HTR-8/SVneo (cell line): ENCODE data around the gene TGIF1.
A peak's percentile ranks its signal among the peaks of the same experiment; 100 is the strongest.

Experiments used
- DNase-seq: peaks from one replicate; pipeline ENCODE4 v3.0.0; 2011; ENCODE audit warnings: low spot score, mixed read lengths; ENCODE audit not compliant: insufficient read length
- FAIRE-seq: peaks from 2 replicates; lab custom pipeline; 2011; peaks lifted over from hg19 to GRCh38; lab: Jason Lieb, UNC

The TGIF1 gene

GRCh38 chr18:3478262-3478978 lies 28.4 kb downstream of the TGIF1 start:
- DNase-seq (no peak), FAIRE-seq (no peak)

- FAIRE-seq (no peak), DNase-seq (no peak)
Observed at GRCh38 chr18:3479978-3480509, 30.1 kb downstream of the TGIF1 start.

GRCh38 chr18:3480827-3481573 lies 31.0 kb downstream of the TGIF1 start:
- FAIRE-seq, result no peak

GRCh38 chr18:3481696-3482210 lies 31.8 kb downstream of the TGIF1 start:
- FAIRE-seq (no peak), DNase-seq (peak; percentile 32)

More at GRCh38 chr18:3480827-3481573, 31.0 kb downstream of the TGIF1 start:
- DNase-seq, result no peak

GRCh38 chr18:3482258-3482657 lies 32.3 kb downstream of the TGIF1 start:
- FAIRE-seq (no peak), DNase-seq (no peak)

- DNase-seq (no peak), FAIRE-seq (no peak)
Observed at GRCh38 chr18:3485153-3486149, 35.5 kb downstream of the TGIF1 start.

- DNase-seq, result no peak
- FAIRE-seq, result no peak
Observed at GRCh38 chr18:3486512-3486911, 36.5 kb downstream of the TGIF1 start.

GRCh38 chr18:3489462-3489861 lies 39.5 kb downstream of the TGIF1 start:
- DNase-seq, result no peak
- FAIRE-seq, result no peak

GRCh38 chr18:3491981-3492555 lies 42.1 kb downstream of the TGIF1 start:
- DNase-seq (no peak), FAIRE-seq (no peak)

GRCh38 chr18:3492721-3493120 lies 42.7 kb downstream of the TGIF1 start:
- no peak for DNase-seq
- no peak for FAIRE-seq

GRCh38 chr18:3493501-3494244 lies 43.7 kb downstream of the TGIF1 start:
- DNase-seq, result no peak
- no peak for FAIRE-seq

GRCh38 chr18:3494245-3494526 lies 44.2 kb downstream of the TGIF1 start:
- DNase-seq, result no peak
- FAIRE-seq, result no peak

GRCh38 chr18:3494569-3494968 lies 44.6 kb downstream of the TGIF1 start:
- FAIRE-seq, result no peak

GRCh38 chr18:3495691-3496430 lies 45.9 kb downstream of the TGIF1 start:
- FAIRE-seq (no peak), DNase-seq (no peak)

More at GRCh38 chr18:3494569-3494968, 44.6 kb downstream of the TGIF1 start:
- DNase-seq, result no peak

- no peak for FAIRE-seq
- DNase-seq, result no peak
Observed at GRCh38 chr18:3498698-3499471, 48.9 kb downstream of the TGIF1 start.

- DNase-seq (no peak), FAIRE-seq (no peak)
Observed at GRCh38 chr18:3499501-3499900, 49.5 kb downstream of the TGIF1 start.

GRCh38 chr18:3500016-3500415 lies 50.0 kb downstream of the TGIF1 start:
- FAIRE-seq (no peak), DNase-seq (no peak)

- FAIRE-seq (no peak), DNase-seq (no peak)
Observed at GRCh38 chr18:3502650-3503049, 52.7 kb downstream of the TGIF1 start.
